GM12878 (cell line): ENCODE results near the gene SPOP. TPM values are rescaled to one million over a fixed set of nuclear protein-coding genes. Genes with fewer than 3 reads are reported as not detected.

Source experiments
- YBX1 ChIP-seq: fragments of 450-650 bp; IDR thresholded peaks from 2 replicates; pipeline ENCODE4 v1.6.1; 2016; ENCODE audit warnings: antibody characterized with exemption
- polyA plus RNA-seq, 11 experiments: library from polyadenylated mRNA; depleted of rRNA in 4 of 11; unstranded in 6 of 11; stranded (reverse) in 5 of 11; fragments of >200 nt; fragmentation: Nextera tagmentation in 4 of 11; fragmentation: Illumina TruSeq in 1 of 11; extraction: Ambion mirVana in 4 of 11; extraction: Trizol in 1 of 11; gene quantifications; 1 replicate in 1 of 11; 2 replicates in 10 of 11; pipeline versions ENCODE4 v1.2.1 to v1.2.3, GENCODE V29; 2011 to 2016; ENCODE audit warnings: inconsistent platforms in 2 of 11, missing spikeins in 2 of 11, low read depth in 1 of 11
- total RNA-seq, 4 experiments: library from RNA; depleted of rRNA in 3 of 4; stranded (reverse); fragments of >200 nt in 3 of 4; fragmentation: Illumina TruSeq in 1 of 4; extraction: Trizol in 1 of 4; gene quantifications; 2 replicates each; pipeline versions ENCODE4 v1.2.1 to v1.2.3, GENCODE V29; 2013 to 2021
- TF ChIP-seq, protein P1 (sequence below): fragments of 450-650 bp; IDR thresholded peaks from 2 replicates; pipeline ENCODE4 v1.6.1; 2018; ENCODE audit warnings: mild to moderate bottlenecking, low read depth, moderate library complexity; ENCODE audit not compliant: partially characterized antibody
- TF ChIP-seq, protein P2 (sequence below): fragments of 450-650 bp; formaldehyde crosslinking; IDR thresholded peaks from 2 replicates; pipeline ENCODE4 v1.5.0; 2022; ENCODE audit warnings: mild to moderate bottlenecking, missing genetic modification characterization

Gene SPOP
- total and polyA plus RNA-seq, 10 of the 15 experiments (the other 5 are each of a cell fraction or from before 2014, with no cell fraction given) = 35.1 to 80.4 (median 44.7) TPM

DNA sequence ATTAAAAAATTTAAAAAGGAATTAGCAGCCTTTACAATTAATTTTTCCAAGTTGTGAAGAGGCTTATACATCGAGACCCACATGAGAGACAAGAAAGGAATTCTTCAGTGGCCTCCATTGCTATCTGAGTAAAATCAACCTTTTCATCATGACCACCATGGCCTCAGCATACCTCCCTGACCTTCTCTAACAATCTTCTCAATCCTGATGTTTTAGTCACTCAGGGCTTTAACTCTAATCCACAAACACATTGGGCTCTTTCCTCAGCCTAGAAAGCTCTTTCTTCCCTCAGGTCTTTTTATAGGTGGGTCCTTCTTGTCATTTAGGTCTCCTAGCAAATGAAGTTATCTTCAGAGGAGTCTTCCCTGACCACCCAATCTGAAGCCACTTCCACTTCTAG is 46.4 kb downstream of the SPOP start (continued):
- TF ChIP-seq, protein P1, sequence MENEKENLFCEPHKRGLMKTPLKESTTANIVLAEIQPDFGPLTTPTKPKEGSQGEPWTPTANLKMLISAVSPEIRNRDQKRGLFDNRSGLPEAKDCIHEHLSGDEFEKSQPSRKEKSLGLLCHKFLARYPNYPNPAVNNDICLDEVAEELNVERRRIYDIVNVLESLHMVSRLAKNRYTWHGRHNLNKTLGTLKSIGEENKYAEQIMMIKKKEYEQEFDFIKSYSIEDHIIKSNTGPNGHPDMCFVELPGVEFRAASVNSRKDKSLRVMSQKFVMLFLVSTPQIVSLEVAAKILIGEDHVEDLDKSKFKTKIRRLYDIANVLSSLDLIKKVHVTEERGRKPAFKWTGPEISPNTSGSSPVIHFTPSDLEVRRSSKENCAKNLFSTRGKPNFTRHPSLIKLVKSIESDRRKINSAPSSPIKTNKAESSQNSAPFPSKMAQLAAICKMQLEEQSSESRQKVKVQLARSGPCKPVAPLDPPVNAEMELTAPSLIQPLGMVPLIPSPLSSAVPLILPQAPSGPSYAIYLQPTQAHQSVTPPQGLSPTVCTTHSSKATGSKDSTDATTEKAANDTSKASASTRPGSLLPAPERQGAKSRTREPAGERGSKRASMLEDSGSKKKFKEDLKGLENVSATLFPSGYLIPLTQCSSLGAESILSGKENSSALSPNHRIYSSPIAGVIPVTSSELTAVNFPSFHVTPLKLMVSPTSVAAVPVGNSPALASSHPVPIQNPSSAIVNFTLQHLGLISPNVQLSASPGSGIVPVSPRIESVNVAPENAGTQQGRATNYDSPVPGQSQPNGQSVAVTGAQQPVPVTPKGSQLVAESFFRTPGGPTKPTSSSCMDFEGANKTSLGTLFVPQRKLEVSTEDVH = no peak
- TF ChIP-seq, protein P2, sequence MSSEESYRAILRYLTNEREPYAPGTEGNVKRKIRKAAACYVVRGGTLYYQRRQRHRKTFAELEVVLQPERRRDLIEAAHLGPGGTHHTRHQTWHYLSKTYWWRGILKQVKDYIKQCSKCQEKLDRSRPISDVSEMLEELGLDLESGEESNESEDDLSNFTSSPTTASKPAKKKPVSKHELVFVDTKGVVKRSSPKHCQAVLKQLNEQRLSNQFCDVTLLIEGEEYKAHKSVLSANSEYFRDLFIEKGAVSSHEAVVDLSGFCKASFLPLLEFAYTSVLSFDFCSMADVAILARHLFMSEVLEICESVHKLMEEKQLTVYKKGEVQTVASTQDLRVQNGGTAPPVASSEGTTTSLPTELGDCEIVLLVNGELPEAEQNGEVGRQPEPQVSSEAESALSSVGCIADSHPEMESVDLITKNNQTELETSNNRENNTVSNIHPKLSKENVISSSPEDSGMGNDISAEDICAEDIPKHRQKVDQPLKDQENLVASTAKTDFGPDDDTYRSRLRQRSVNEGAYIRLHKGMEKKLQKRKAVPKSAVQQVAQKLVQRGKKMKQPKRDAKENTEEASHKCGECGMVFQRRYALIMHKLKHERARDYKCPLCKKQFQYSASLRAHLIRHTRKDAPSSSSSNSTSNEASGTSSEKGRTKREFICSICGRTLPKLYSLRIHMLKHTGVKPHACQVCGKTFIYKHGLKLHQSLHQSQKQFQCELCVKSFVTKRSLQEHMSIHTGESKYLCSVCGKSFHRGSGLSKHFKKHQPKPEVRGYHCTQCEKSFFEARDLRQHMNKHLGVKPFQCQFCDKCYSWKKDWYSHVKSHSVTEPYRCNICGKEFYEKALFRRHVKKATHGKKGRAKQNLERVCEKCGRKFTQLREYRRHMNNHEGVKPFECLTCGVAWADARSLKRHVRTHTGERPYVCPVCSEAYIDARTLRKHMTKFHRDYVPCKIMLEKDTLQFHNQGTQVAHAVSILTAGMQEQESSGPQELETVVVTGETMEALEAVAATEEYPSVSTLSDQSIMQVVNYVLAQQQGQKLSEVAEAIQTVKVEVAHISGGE (CRISPR knock-in tag) = no peak
- no peak for TF ChIP-seq YBX1
